ENCODE data around the gene ANAPC15.

DNA sequence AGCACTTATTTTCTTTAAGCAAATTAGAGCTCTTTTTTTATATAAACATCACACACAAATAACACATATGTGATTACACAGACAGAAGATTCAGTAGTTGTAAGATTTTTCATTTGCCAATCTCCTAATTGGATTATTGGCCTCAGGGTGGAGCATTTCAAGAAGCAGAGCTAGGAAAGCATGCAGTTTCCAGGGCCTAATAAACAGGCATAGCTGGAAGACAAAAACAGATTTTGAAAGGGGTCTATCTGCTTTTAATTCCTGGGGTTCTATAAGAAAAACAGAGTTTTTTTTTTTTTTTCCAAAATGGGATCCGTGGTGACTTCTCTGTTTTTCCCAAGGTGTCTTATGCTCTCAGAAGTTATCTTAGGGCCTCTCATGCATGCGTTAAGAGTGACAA lies 15.4 kb upstream of the ANAPC15 start:
- no peak for TF ChIP-seq CEBPB (IDR thresholded peaks at IDR 0.05)
- TF ChIP-seq TAF1 (IDR thresholded peaks at IDR 0.05; ENCODE audit: low read depth): no peak
- TF ChIP-seq, protein P1, sequence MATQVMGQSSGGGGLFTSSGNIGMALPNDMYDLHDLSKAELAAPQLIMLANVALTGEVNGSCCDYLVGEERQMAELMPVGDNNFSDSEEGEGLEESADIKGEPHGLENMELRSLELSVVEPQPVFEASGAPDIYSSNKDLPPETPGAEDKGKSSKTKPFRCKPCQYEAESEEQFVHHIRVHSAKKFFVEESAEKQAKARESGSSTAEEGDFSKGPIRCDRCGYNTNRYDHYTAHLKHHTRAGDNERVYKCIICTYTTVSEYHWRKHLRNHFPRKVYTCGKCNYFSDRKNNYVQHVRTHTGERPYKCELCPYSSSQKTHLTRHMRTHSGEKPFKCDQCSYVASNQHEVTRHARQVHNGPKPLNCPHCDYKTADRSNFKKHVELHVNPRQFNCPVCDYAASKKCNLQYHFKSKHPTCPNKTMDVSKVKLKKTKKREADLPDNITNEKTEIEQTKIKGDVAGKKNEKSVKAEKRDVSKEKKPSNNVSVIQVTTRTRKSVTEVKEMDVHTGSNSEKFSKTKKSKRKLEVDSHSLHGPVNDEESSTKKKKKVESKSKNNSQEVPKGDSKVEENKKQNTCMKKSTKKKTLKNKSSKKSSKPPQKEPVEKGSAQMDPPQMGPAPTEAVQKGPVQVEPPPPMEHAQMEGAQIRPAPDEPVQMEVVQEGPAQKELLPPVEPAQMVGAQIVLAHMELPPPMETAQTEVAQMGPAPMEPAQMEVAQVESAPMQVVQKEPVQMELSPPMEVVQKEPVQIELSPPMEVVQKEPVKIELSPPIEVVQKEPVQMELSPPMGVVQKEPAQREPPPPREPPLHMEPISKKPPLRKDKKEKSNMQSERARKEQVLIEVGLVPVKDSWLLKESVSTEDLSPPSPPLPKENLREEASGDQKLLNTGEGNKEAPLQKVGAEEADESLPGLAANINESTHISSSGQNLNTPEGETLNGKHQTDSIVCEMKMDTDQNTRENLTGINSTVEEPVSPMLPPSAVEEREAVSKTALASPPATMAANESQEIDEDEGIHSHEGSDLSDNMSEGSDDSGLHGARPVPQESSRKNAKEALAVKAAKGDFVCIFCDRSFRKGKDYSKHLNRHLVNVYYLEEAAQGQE (IDR thresholded peaks at IDR 0.05; ENCODE audit: low read depth): no peak
- TF ChIP-seq, protein P2, sequence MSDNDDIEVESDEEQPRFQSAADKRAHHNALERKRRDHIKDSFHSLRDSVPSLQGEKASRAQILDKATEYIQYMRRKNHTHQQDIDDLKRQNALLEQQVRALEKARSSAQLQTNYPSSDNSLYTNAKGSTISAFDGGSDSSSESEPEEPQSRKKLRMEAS (IDR thresholded peaks at IDR 0.05): no peak
- TF ChIP-seq EGR1 (IDR thresholded peaks at IDR 0.05): no peak
- TF ChIP-seq YY1 (IDR thresholded peaks at IDR 0.05; ENCODE audit: low read depth): no peak
- no peak for TF ChIP-seq RAD21 (IDR thresholded peaks at IDR 0.05; ENCODE audit: low read depth)
- no peak for TF ChIP-seq EP300 (IDR thresholded peaks at IDR 0.05; ENCODE audit: borderline replicate concordance)
